Testis (tissue), 2 donors: ENCODE data around the gene NR6A1.

ENCODE experiments used
- POLR2A ChIP-seq: fragments of 450-650 bp; IDR thresholded peaks from one replicate; pipeline ENCODE4 v1.6.1; 2017; ENCODE audit warnings: antibody characterized with exemption, mild to moderate bottlenecking, moderate library complexity
- TF ChIP-seq, protein P1 (sequence below), 3 experiments: fragments of 450-650 bp in 2 of 3; fragments of 200-600 bp in 1 of 3; sonication (generic) in 1 of 3; IDR thresholded peaks; one replicate each; pipeline ENCODE4 v1.5.1; 2016 to 2019; ENCODE audit warnings: antibody characterized with exemption in 3 of 3, mild to moderate bottlenecking in 2 of 3, moderate library complexity in 1 of 3

DNA sequence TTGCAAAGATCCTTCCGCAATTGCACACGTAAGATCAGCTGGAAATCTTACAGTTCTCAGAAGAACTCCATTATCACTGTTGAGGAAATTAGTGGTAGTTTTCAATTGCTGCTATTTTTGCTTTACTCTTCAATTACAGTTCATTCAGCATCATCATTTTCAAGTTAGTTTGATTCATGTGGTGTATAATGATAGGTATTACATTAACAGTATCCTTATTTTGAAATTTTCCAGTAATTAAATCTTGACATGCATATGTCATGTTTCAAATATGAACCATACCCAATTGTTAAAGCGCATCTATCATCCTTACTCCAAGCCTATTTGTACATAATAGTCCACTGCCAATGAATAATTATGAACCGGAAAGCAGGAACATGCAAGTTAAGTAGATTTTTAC is 60.3 kb downstream of the NR6A1 start:
- TF ChIP-seq, protein P1, sequence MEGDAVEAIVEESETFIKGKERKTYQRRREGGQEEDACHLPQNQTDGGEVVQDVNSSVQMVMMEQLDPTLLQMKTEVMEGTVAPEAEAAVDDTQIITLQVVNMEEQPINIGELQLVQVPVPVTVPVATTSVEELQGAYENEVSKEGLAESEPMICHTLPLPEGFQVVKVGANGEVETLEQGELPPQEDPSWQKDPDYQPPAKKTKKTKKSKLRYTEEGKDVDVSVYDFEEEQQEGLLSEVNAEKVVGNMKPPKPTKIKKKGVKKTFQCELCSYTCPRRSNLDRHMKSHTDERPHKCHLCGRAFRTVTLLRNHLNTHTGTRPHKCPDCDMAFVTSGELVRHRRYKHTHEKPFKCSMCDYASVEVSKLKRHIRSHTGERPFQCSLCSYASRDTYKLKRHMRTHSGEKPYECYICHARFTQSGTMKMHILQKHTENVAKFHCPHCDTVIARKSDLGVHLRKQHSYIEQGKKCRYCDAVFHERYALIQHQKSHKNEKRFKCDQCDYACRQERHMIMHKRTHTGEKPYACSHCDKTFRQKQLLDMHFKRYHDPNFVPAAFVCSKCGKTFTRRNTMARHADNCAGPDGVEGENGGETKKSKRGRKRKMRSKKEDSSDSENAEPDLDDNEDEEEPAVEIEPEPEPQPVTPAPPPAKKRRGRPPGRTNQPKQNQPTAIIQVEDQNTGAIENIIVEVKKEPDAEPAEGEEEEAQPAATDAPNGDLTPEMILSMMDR (IDR thresholded peaks at IDR 0.05), result no peak
- TF ChIP-seq POLR2A, result no peak
